ENCODE data around the gene TGFA.

Gene TGFA

DNA sequence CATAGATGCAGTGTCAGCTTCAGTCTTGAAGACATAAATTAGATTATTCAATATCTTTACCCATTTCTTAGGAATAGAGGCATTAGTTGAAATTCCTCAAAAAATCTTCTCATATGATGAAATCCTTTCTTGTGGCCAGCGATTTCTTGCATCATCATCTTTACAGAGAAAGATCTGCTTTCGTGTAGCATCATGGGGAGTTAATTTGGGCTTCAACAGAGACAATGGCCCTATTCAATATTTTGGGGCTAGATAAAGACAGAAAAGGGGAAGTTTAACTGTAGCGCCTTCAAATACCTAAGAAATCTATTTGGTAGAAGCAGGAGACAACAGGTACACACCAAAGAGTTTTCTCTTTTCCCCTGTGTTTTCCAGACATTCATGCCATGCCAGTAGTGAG, 73.8 kb downstream of the TGFA start:
- TF ChIP-seq, protein P1, sequence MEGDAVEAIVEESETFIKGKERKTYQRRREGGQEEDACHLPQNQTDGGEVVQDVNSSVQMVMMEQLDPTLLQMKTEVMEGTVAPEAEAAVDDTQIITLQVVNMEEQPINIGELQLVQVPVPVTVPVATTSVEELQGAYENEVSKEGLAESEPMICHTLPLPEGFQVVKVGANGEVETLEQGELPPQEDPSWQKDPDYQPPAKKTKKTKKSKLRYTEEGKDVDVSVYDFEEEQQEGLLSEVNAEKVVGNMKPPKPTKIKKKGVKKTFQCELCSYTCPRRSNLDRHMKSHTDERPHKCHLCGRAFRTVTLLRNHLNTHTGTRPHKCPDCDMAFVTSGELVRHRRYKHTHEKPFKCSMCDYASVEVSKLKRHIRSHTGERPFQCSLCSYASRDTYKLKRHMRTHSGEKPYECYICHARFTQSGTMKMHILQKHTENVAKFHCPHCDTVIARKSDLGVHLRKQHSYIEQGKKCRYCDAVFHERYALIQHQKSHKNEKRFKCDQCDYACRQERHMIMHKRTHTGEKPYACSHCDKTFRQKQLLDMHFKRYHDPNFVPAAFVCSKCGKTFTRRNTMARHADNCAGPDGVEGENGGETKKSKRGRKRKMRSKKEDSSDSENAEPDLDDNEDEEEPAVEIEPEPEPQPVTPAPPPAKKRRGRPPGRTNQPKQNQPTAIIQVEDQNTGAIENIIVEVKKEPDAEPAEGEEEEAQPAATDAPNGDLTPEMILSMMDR (IDR thresholded peaks at IDR 0.05; ENCODE audit: borderline replicate concordance, control extremely low read depth, extremely low read depth, insufficient read depth, missing control alignments): no peak
- in situ Hi-C loops (cut with MboI; ENCODE audit: low sequenced_read_pairs, unreplicated experiment): no loop called here
- DNase-seq (ENCODE audit: low spot score): no peak

- TF ChIP-seq, protein P1 (IDR thresholded peaks at IDR 0.05; ENCODE audit: borderline replicate concordance, control extremely low read depth, extremely low read depth, insufficient read depth, missing control alignments): no peak
- in situ Hi-C loops (cut with MboI; ENCODE audit: low sequenced_read_pairs, unreplicated experiment): no loop called here
- no peak for DNase-seq (ENCODE audit: low spot score)
Observed at GRCh38 chr2:70477441-70477844, 76.2 kb downstream of the TGFA start.

DNA sequence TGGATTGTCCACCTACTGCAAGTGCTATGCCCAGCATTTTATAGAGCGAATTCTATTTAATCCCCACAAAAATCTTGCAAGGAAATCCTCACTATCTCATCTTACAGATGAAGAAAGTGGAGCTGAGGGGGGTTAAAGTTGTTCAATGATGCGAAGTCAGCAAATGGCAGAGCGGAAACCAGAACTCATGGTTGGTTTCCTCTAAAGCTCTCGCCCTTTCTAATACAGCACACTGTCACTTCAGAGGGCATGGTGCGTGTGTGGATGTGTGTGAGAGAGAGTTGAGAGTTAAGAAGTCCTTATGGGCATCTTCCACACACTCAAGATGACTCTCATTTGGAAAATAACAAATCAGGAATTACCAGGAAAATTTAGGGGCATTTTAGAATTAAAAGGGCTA, 78.4 kb downstream of the TGFA start:
- DNase-seq (ENCODE audit: low spot score): no peak
- in situ Hi-C loops (cut with MboI; ENCODE audit: low sequenced_read_pairs, unreplicated experiment): no loop called here
- TF ChIP-seq, protein P1 (IDR thresholded peaks at IDR 0.05; ENCODE audit: borderline replicate concordance, control extremely low read depth, extremely low read depth, insufficient read depth, missing control alignments): no peak

DNA sequence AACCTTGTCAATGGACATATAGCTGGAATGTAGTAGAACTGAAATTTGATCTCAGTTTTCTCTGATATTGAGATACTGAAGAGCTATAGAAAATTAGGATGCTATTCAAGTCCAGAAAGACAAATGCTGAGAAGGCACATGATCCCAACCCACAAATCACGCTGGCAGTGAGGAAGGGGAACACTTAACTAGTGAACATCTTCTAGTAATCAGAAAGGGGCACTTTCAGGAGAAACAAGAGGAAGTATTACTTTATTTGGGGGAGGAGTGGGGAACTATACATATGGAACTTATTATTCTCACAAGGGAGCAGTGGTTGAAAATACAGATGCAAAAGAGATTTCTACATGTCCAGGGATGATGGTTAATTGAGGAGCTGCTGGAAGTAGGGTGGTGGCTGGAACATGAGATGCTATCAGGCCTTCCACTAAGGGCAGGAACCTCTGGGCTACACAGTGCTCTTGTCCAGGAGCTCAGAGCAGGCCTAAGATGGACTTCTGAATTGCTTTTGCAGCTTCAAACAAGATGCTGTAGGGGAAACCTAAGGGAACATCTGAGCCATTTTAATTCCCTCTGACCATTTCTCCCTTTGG, 79.3 kb downstream of the TGFA start:
- in situ Hi-C loops (cut with MboI; ENCODE audit: low sequenced_read_pairs, unreplicated experiment): no loop called here
- TF ChIP-seq, protein P1 (IDR thresholded peaks at IDR 0.05; ENCODE audit: borderline replicate concordance, control extremely low read depth, extremely low read depth, insufficient read depth, missing control alignments): no peak
- DNase-seq (ENCODE audit: low spot score): no peak

DNA sequence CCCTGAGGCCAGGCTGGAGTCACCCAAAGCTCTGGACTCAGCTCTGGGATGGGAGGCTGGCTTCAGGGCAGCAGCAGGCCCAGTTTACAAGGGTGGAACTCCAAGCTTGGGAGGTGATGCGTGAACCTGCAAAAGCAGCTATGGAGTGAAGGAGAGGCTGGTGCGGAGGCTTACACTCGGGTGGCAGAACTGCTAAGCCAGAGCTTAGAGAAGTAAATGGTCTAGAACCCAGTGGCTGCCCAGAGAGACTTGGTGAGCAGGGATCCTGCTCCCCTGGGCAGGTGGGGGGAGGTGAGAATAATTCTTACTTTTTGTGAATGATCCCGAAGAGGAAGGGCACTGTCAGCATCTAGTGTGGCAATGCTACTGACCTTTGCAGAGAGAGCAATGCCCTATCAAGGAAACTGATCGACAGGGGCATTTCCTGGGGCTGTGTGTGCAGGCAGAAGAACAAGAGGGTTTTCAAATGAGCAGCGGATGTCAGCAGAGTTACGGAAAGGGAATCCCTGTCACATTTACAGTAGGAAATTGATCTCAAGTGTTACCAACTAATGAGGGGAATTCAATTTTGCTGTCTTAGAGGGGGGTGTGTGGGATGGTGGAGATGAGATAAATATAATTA, 80.4 kb downstream of the TGFA start:
- TF ChIP-seq, protein P1 (IDR thresholded peaks at IDR 0.05; ENCODE audit: borderline replicate concordance, control extremely low read depth, extremely low read depth, insufficient read depth, missing control alignments): no peak
- no peak for DNase-seq (ENCODE audit: low spot score)
- in situ Hi-C loops (cut with MboI; ENCODE audit: low sequenced_read_pairs, unreplicated experiment): no loop called here

GRCh38 chr2:70472221-70472890, 81.3 kb downstream of the TGFA start:
- DNase-seq (ENCODE audit: low spot score): no peak
- TF ChIP-seq, protein P1 (IDR thresholded peaks at IDR 0.05; ENCODE audit: borderline replicate concordance, control extremely low read depth, extremely low read depth, insufficient read depth, missing control alignments): no peak

More at GRCh38 chr2:70472221-70472890, 81.3 kb downstream of the TGFA start:
- in situ Hi-C loops (cut with MboI; ENCODE audit: low sequenced_read_pairs, unreplicated experiment): no loop called here
